Esophagus squamous epithelium (tissue), 5 donors: ENCODE results near the gene MYO1B. TPM values are rescaled to one million over a fixed set of nuclear protein-coding genes. Genes with fewer than 3 reads are reported as not detected.
A peak's percentile ranks its signal among the peaks of the same experiment; 100 is the strongest.

Experiments used
- DNase-seq: peaks from one replicate; lab custom pipeline; 2025; lab: John Stamatoyannopoulos, UW
- H3K27ac ChIP-seq, 4 donors: fragments of 200-600 bp; sonication (generic); one replicate each; pipeline ENCODE4 v1.5.1; 2016 to 2019; ENCODE audit warnings: mild to moderate bottlenecking in 1 of 4
- H3K27me3 ChIP-seq, 4 donors: fragments of 200-600 bp; sonication (generic); 1 replicate in 3 of 4; 2 replicates in 1 of 4; pipeline versions ENCODE4 v1.5.1 to v1.6.0; 2017 to 2021; ENCODE audit warnings: antibody characterized with exemption in 1 of 4
- H3K36me3 ChIP-seq, 3 donors: fragments of 200-600 bp; sonication (generic); one replicate each; pipeline ENCODE4 v1.5.1; 2016 to 2019
- H3K4me1 ChIP-seq, 3 donors: fragments of 200-600 bp; sonication (generic); one replicate each; pipeline ENCODE4 v1.5.1; 2017 to 2019
- H3K4me3 ChIP-seq, 4 donors: fragments of 200-600 bp; sonication (generic); 1 replicate in 3 of 4; 2 replicates in 1 of 4; pipeline ENCODE4 v1.5.1; 2016 to 2019; ENCODE audit warnings: mild to moderate bottlenecking in 2 of 4, moderate library complexity in 1 of 4
- H3K9me3 ChIP-seq, 3 donors: fragments of 200-600 bp; sonication (generic); one replicate each; pipeline ENCODE4 v1.5.1; 2016 to 2019
- POLR2A ChIP-seq, 4 donors: fragments of 450-650 bp; IDR thresholded peaks; one replicate each; pipeline ENCODE4 v1.6.1; 2017; ENCODE audit warnings: antibody characterized with exemption in 4 of 4, mild to moderate bottlenecking in 4 of 4, moderate library complexity in 3 of 4
- WGBS, 2 donors: methylation state at CpG; one replicate each; pipeline ENCODE4 v1.1.5; 2018; 5-methylcytosine and 5-hydroxymethylcytosine counted together
- intact Hi-C: fragments of 100-400 bp; cut with DNase I; formaldehyde crosslinking; loops from one replicate; pipeline ENCODE4 v1.15.0; 2022
- total RNA-seq, 4 donors: library from RNA; depleted of rRNA; stranded (reverse); fragments of >200 nt; gene quantifications; one replicate each; pipeline ENCODE4 v1.1.0, GENCODE V29; 2016
- TF ChIP-seq, protein P1 (sequence below), 6 experiments: fragments of 450-650 bp in 4 of 6; fragments of 200-600 bp in 2 of 6; sonication (generic) in 2 of 6; IDR thresholded peaks; one replicate each; pipeline ENCODE4 v1.5.1; 2016 to 2019; ENCODE audit warnings: antibody characterized with exemption in 6 of 6, mild to moderate bottlenecking in 4 of 6, moderate library complexity in 4 of 6
- donor health status: DM: yes; HTN: yes; CAD: no.

The MYO1B gene
- 100 to 1,000 TPM in 1 of 4 donors, 10 to 100 TPM in 3; 24.6 to 152 (median 37.5) TPM for total RNA-seq

- peaks cover 0 to 42% (median 0%) of the 10 kb centered on the region in 3 donors for H3K4me1 ChIP-seq
- intact Hi-C loops, result no loop called here
- WGBS, 2 donors, result 0 to 1% methylated on average over 15 to 22 of the region's 112 CpGs
- peaks cover 0 to 16% (median 0%) of the 10 kb centered on the region in 4 donors for H3K27me3 ChIP-seq
- H3K9me3 ChIP-seq, result no peaks in the 10 kb centered on the region
- TF ChIP-seq, protein P1, sequence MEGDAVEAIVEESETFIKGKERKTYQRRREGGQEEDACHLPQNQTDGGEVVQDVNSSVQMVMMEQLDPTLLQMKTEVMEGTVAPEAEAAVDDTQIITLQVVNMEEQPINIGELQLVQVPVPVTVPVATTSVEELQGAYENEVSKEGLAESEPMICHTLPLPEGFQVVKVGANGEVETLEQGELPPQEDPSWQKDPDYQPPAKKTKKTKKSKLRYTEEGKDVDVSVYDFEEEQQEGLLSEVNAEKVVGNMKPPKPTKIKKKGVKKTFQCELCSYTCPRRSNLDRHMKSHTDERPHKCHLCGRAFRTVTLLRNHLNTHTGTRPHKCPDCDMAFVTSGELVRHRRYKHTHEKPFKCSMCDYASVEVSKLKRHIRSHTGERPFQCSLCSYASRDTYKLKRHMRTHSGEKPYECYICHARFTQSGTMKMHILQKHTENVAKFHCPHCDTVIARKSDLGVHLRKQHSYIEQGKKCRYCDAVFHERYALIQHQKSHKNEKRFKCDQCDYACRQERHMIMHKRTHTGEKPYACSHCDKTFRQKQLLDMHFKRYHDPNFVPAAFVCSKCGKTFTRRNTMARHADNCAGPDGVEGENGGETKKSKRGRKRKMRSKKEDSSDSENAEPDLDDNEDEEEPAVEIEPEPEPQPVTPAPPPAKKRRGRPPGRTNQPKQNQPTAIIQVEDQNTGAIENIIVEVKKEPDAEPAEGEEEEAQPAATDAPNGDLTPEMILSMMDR (IDR thresholded peaks at IDR 0.05), result peak in 5 of 6 experiments; percentile 17 to 61 (median 45)
- TF ChIP-seq POLR2A (IDR thresholded peaks at IDR 0.05), result peak in 2 of 4 donors; percentile 40 to 76
- no peaks in the 10 kb centered on the region for H3K36me3 ChIP-seq
- no peak for DNase-seq
- peak within 1 kb of the TSS; percentile 49 to 80 (median 68) for H3K4me3 ChIP-seq
- peak within 1 kb of the TSS; percentile 75 to 84 (median 82) for H3K27ac ChIP-seq
Measured at GRCh38 chr2:191245046-191245868, at the start of gene MYO1B. TSS of gene MYO1B (plus strand) at chr2:191245404. CDS start at chr2:191276896, 31,492 bp downstream.

DNA sequence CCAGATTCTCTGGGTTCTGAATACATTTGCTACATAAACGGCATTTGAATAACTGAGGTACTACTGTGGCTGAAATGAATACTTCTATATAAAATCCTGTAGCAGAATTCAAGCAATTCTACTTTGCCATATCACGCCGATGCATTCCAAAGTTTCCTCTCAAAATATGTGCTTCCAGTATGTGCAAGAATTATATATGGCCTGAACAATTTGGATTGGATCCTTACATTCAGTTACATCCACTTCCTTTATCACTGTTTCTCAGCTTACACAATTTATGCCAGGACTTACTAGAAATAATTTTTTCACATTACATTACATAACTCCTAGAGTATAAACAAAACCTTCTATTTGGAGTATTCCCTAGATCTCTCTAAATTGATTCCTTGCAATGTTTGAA, 48.1 kb upstream of the MYO1B start:
- peaks cover 0 to 5% (median 0%) of the 10 kb centered on the region in 3 donors for H3K4me1 ChIP-seq
- no peak for DNase-seq
- WGBS, 2 donors, result 92% methylated on average over 3 of the region's 3 CpGs

GRCh38 chr2:191198271-191198670, 46.9 kb upstream of the MYO1B start:
- DNase-seq, result no peak
- TF ChIP-seq POLR2A (IDR thresholded peaks at IDR 0.05), result no peak
- TF ChIP-seq, protein P1 (IDR thresholded peaks at IDR 0.05), result no peak
- 80 to 89% methylated on average over 4 of the region's 4 CpGs for WGBS, 2 donors
- Histone ChIP-seq H3K4me3 (no peak overlapping the region), H3K27me3 (no peaks in the 10 kb centered on the region), H3K36me3 (no peaks in the 10 kb centered on the region), H3K27ac (no peak overlapping the region), H3K4me1 (peaks cover 0 to 17% (median 4%) of the 10 kb centered on the region in 3 donors), H3K9me3 (no peaks in the 10 kb centered on the region)
- intact Hi-C loops, result no loop called here

More for the DNA sequence above, 48.1 kb upstream of the MYO1B start:
- no peak overlapping the region for H3K27ac ChIP-seq
- H3K4me3 ChIP-seq, result no peak overlapping the region
- no peaks in the 10 kb centered on the region for H3K36me3 ChIP-seq
- no peaks in the 10 kb centered on the region for H3K9me3 ChIP-seq
- no peaks in the 10 kb centered on the region for H3K27me3 ChIP-seq
- TF ChIP-seq, protein P1 (IDR thresholded peaks at IDR 0.05), result no peak
- TF ChIP-seq POLR2A (IDR thresholded peaks at IDR 0.05), result no peak
- intact Hi-C loops, result no loop called here

DNA sequence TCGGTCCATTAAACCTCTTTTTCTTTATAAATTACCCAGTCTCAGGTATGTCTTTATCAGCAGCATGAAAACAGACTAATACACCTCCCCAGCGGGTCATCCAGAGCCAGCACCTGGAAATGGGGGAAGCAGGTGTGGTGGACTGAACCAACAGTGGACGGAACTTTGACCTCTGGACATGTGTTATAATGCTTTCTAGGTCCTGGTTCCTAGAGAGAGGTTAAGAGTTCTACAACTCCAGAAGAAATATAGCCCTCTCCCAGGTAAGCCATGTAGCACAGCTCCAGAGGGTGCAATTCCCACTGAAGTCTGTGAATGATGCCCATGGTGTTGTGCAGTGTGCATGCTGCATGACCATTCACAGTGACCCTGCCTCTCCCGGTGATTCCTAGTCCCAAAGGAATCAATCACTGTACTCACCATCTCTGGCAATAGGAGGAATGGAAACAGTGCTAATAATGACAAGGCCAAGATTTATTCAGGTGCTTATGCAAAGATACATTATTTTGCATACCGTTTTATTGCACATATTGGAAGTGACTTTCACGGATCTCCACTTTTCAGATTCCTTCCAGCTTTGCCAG, 45.2 kb upstream of the MYO1B start:
- no peak overlapping the region for H3K27ac ChIP-seq
- TF ChIP-seq, protein P1 (IDR thresholded peaks at IDR 0.05), result no peak
- no peak for TF ChIP-seq POLR2A (IDR thresholded peaks at IDR 0.05)
- H3K4me3 ChIP-seq, result no peak overlapping the region
- H3K9me3 ChIP-seq, result no peaks in the 10 kb centered on the region
- 86 to 92% methylated on average over 6 of the region's 6 CpGs for WGBS, 2 donors
- intact Hi-C loops, result no loop called here
- no peak for DNase-seq
- peaks cover 0 to 17% (median 9%) of the 10 kb centered on the region in 3 donors for H3K4me1 ChIP-seq
- H3K36me3 ChIP-seq, result no peaks in the 10 kb centered on the region
- H3K27me3 ChIP-seq, result no peaks in the 10 kb centered on the region

DNA sequence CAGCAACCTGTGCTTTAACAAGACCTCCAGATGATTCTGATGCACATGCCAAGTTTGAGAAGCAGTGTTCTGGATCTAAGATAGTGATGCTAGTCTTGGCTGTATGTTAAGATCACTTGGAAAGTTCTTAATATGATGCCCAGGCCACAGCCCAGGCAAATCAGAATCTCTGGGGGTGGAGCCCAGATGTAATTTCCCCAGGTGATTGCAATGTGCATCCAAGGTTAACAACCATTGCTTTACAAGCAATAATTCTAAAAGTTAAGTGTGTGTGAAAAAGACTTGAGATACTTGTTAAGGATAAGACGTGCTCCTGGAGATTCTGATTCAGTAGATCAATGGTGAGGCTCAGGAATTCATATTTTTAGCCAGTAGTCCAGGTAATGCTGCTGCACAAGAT, 44.3 kb upstream of the MYO1B start:
- H3K27me3 ChIP-seq, result no peaks in the 10 kb centered on the region
- WGBS, 2 donors, result 90 to 95% methylated on average over 1 of the region's 1 CpG
- no peak overlapping the region for H3K27ac ChIP-seq
- no peaks in the 10 kb centered on the region for H3K36me3 ChIP-seq
- no peak overlapping the region for H3K4me3 ChIP-seq
- peaks cover 0 to 17% (median 9%) of the 10 kb centered on the region in 3 donors for H3K4me1 ChIP-seq
- no peak for DNase-seq
- H3K9me3 ChIP-seq, result no peaks in the 10 kb centered on the region
- no peak for TF ChIP-seq POLR2A (IDR thresholded peaks at IDR 0.05)
- TF ChIP-seq, protein P1 (IDR thresholded peaks at IDR 0.05), result no peak
- intact Hi-C loops, result no loop called here
